Esophagus squamous epithelium (tissue), 5 donors: ENCODE results near the gene ZRSR2. TPM values are rescaled to one million over a fixed set of nuclear protein-coding genes. Genes with fewer than 3 reads are reported as not detected.
A peak's percentile ranks its signal among the peaks of the same experiment; 100 is the strongest.

Experiments used
- DNase-seq: peaks from one replicate; lab custom pipeline; 2025; lab: John Stamatoyannopoulos, UW
- H3K27ac ChIP-seq, 4 donors: fragments of 200-600 bp; sonication (generic); one replicate each; pipeline ENCODE4 v1.5.1; 2016 to 2019; ENCODE audit warnings: mild to moderate bottlenecking in 1 of 4
- H3K27me3 ChIP-seq, 4 donors: fragments of 200-600 bp; sonication (generic); 1 replicate in 3 of 4; 2 replicates in 1 of 4; pipeline versions ENCODE4 v1.5.1 to v1.6.0; 2017 to 2021; ENCODE audit warnings: antibody characterized with exemption in 1 of 4
- H3K36me3 ChIP-seq, 3 donors: fragments of 200-600 bp; sonication (generic); one replicate each; pipeline ENCODE4 v1.5.1; 2016 to 2019
- H3K4me1 ChIP-seq, 3 donors: fragments of 200-600 bp; sonication (generic); one replicate each; pipeline ENCODE4 v1.5.1; 2017 to 2019
- H3K4me3 ChIP-seq, 4 donors: fragments of 200-600 bp; sonication (generic); 1 replicate in 3 of 4; 2 replicates in 1 of 4; pipeline ENCODE4 v1.5.1; 2016 to 2019; ENCODE audit warnings: mild to moderate bottlenecking in 2 of 4, moderate library complexity in 1 of 4
- H3K9me3 ChIP-seq, 3 donors: fragments of 200-600 bp; sonication (generic); one replicate each; pipeline ENCODE4 v1.5.1; 2016 to 2019
- POLR2A ChIP-seq, 4 donors: fragments of 450-650 bp; IDR thresholded peaks; one replicate each; pipeline ENCODE4 v1.6.1; 2017; ENCODE audit warnings: antibody characterized with exemption in 4 of 4, mild to moderate bottlenecking in 4 of 4, moderate library complexity in 3 of 4
- WGBS, 2 donors: methylation state at CpG; one replicate each; pipeline ENCODE4 v1.1.5; 2018; 5-methylcytosine and 5-hydroxymethylcytosine counted together
- intact Hi-C: fragments of 100-400 bp; cut with DNase I; formaldehyde crosslinking; loops from one replicate; pipeline ENCODE4 v1.15.0; 2022
- total RNA-seq, 4 donors: library from RNA; depleted of rRNA; stranded (reverse); fragments of >200 nt; gene quantifications; one replicate each; pipeline ENCODE4 v1.1.0, GENCODE V29; 2016
- TF ChIP-seq, protein P1 (sequence below), 6 experiments: fragments of 450-650 bp in 4 of 6; fragments of 200-600 bp in 2 of 6; sonication (generic) in 2 of 6; IDR thresholded peaks; one replicate each; pipeline ENCODE4 v1.5.1; 2016 to 2019; ENCODE audit warnings: antibody characterized with exemption in 6 of 6, mild to moderate bottlenecking in 4 of 6, moderate library complexity in 4 of 6
- donor health status: DM: yes; HTN: yes; CAD: no.

The ZRSR2 gene
- total RNA-seq, 4 donors from 2014 or later, result 2.5 to 6.5 (median 5.1) TPM

DNA sequence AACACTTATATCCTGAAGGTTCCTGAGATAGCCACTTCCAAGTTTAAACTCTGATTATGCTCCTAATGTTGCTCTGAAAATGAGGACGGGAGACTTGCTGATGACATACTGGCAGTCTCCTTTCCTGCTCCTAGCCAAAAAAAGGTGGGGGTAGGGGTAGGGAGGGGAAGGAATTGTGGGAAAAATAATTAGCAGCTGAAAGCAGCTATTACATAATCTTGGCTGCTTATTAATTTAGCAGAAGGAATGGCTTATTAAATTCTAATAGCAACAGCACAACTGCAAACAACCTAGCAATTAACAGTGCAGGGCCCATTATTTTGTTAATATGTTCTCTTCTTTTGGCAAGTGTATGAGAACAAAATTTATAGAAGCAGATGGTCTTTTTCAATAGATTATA, 66.4 kb downstream of the ZRSR2 start:
- WGBS, 2 donors, result 36% methylated on average over 1 of the region's 1 CpG; no CpG with 5 or more reads in 1 of the 2 donors
- no peak for TF ChIP-seq POLR2A (IDR thresholded peaks at IDR 0.05)
- TF ChIP-seq, protein P1, sequence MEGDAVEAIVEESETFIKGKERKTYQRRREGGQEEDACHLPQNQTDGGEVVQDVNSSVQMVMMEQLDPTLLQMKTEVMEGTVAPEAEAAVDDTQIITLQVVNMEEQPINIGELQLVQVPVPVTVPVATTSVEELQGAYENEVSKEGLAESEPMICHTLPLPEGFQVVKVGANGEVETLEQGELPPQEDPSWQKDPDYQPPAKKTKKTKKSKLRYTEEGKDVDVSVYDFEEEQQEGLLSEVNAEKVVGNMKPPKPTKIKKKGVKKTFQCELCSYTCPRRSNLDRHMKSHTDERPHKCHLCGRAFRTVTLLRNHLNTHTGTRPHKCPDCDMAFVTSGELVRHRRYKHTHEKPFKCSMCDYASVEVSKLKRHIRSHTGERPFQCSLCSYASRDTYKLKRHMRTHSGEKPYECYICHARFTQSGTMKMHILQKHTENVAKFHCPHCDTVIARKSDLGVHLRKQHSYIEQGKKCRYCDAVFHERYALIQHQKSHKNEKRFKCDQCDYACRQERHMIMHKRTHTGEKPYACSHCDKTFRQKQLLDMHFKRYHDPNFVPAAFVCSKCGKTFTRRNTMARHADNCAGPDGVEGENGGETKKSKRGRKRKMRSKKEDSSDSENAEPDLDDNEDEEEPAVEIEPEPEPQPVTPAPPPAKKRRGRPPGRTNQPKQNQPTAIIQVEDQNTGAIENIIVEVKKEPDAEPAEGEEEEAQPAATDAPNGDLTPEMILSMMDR (IDR thresholded peaks at IDR 0.05), result no peak
- DNase-seq, result no peak
- no peaks in the 10 kb centered on the region for H3K36me3 ChIP-seq
- H3K27me3 ChIP-seq, result peaks cover 0 to 3% (median 0%) of the 10 kb centered on the region in 4 donors
- intact Hi-C loops, result no loop called here
- H3K4me1 ChIP-seq, result peaks cover 3 to 17% (median 5%) of the 10 kb centered on the region in 3 donors
- H3K4me3 ChIP-seq, result no peak overlapping the region
- peak overlapping the region in 3 of 4 donors; percentile 40 to 94 (median 86) for H3K27ac ChIP-seq
- H3K9me3 ChIP-seq, result no peaks in the 10 kb centered on the region

DNA sequence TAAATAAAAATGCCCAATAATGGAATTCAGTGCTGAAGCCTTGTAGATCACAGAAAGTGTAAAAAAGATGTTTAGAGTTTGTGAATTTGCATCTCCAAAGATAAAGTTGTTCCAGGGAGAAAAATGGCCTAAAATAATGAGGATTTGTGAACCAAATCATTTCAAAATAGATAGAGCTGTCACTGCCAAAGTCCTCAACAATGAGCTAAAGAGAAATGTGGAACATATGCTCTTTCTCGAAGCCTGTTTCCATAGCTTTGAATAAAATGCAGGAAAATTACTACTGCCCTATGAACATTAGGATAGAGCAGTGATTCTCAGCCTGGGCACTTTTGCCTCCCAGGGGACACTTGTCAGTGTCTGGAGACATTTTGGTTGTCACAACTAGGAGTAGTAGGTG, 67.8 kb downstream of the ZRSR2 start:
- no peak overlapping the region for H3K27ac ChIP-seq
- H3K4me1 ChIP-seq, result peaks cover 3 to 17% (median 5%) of the 10 kb centered on the region in 3 donors
- DNase-seq, result no peak
- 67 to 69% methylated on average over 1 of the region's 1 CpG for WGBS, 2 donors
- intact Hi-C loops, result no loop called here
- H3K36me3 ChIP-seq, result no peaks in the 10 kb centered on the region
- H3K4me3 ChIP-seq, result no peak overlapping the region
- H3K27me3 ChIP-seq, result peaks cover 0 to 2% (median 0%) of the 10 kb centered on the region in 4 donors
- H3K9me3 ChIP-seq, result no peaks in the 10 kb centered on the region
- TF ChIP-seq, protein P1 (IDR thresholded peaks at IDR 0.05), result no peak
- TF ChIP-seq POLR2A (IDR thresholded peaks at IDR 0.05), result no peak

DNA sequence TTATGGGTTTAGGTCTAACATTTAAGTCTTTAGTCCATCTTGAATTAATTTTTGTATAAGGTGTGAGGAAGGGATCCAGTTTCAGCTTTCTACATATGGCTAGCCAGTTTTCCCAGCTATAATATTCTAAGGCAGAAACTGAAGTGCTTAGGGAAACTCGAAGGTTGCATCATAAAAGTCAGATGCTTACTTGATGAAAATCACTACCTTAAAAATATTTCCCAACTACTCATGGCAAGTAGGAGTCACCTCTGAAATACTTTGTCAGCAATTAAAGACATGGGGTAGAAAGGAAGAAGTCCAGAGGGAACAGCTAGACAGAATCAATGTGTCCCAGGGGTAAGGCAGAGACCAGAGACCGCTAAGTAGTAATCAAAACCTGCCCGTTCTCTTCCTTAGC, 70.6 kb downstream of the ZRSR2 start:
- 80 to 85% methylated on average over 3 of the region's 3 CpGs for WGBS, 2 donors
- H3K27ac ChIP-seq, result no peak overlapping the region
- no peaks in the 10 kb centered on the region for H3K27me3 ChIP-seq
- no peak for DNase-seq
- intact Hi-C loops, result no loop called here
- no peaks in the 10 kb centered on the region for H3K9me3 ChIP-seq
- no peak for TF ChIP-seq POLR2A (IDR thresholded peaks at IDR 0.05)
- TF ChIP-seq, protein P1 (IDR thresholded peaks at IDR 0.05), result no peak
- H3K36me3 ChIP-seq, result no peaks in the 10 kb centered on the region
- peaks cover 0 to 8% (median 0%) of the 10 kb centered on the region in 3 donors for H3K4me1 ChIP-seq
- H3K4me3 ChIP-seq, result no peak overlapping the region

DNA sequence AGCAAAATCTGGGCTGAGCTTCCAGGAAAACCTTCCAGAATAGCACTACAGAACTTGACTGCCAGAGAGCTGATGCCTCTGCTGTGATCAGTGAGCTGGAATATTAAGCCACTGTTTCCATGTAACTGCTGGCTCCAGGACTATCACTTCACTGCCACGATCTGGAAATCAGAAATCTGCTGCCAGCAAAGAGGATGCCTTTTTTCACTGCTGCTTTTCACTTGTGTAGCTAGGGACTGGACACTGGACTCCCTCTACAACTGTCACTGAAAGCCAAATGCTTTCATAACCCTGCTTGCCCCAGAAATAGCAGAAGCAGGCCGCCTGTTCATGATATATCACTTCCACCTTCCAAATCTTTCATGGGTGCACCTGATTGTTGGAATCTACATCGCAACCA, 73.7 kb downstream of the ZRSR2 start:
- no peak overlapping the region for H3K4me3 ChIP-seq
- no peaks in the 10 kb centered on the region for H3K36me3 ChIP-seq
- H3K4me1 ChIP-seq, result no peaks in the 10 kb centered on the region
- no peak overlapping the region for H3K27ac ChIP-seq
- intact Hi-C loops, result no loop called here
- no peak for TF ChIP-seq POLR2A (IDR thresholded peaks at IDR 0.05)
- TF ChIP-seq, protein P1 (IDR thresholded peaks at IDR 0.05), result no peak
- 61% methylated on average over 2 of the region's 3 CpGs; no CpG with 5 or more reads in 1 of the 2 donors for WGBS, 2 donors
- no peak for DNase-seq
- no peaks in the 10 kb centered on the region for H3K27me3 ChIP-seq
- no peaks in the 10 kb centered on the region for H3K9me3 ChIP-seq

DNA sequence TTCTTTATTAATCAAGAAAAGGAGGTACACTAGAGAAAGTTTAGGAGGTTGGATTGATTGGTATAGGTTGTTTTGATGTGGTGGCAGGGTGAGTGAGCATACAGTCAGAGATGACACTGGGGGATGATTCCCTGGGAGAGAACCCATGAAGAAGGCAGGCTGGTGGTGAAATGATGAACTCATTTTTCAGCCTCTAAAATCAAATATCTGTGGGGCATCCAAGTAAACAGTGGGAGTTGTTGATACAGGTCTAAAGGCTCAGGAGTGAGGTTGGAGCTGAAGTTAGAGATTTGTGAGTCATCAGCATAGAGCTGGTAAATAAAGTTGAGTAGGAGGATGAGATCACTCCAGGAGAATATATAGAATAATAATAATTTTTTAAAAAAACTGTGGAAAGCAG, 74.3 kb downstream of the ZRSR2 start:
- no peak for DNase-seq
- no peak overlapping the region for H3K4me3 ChIP-seq
- no peaks in the 10 kb centered on the region for H3K4me1 ChIP-seq
- intact Hi-C loops, result no loop called here
- H3K9me3 ChIP-seq, result no peaks in the 10 kb centered on the region
- no peak overlapping the region for H3K27ac ChIP-seq
- H3K36me3 ChIP-seq, result no peaks in the 10 kb centered on the region
- no peaks in the 10 kb centered on the region for H3K27me3 ChIP-seq
- no peak for TF ChIP-seq POLR2A (IDR thresholded peaks at IDR 0.05)
- TF ChIP-seq, protein P1 (IDR thresholded peaks at IDR 0.05), result no peak
